GM12801 (cell line): Measurements from ENCODE around the gene PAM.

Source experiments
- CTCF ChIP-seq: IDR thresholded peaks from one replicate; pipeline ENCODE4 v1.5.1; 2011; ENCODE audit warnings: control low read depth; ENCODE audit not compliant: insufficient read length; ENCODE audit errors: extremely low read depth

Gene PAM

GRCh38 chr5:102762562-102763227 is 7.6 kb downstream of the PAM start:
- TF ChIP-seq CTCF: no peak

GRCh38 chr5:102763734-102764133 is 8.6 kb downstream of the PAM start:
- TF ChIP-seq CTCF: no peak

GRCh38 chr5:102764381-102765004 is 9.4 kb downstream of the PAM start:
- TF ChIP-seq CTCF: no peak

GRCh38 chr5:102765350-102765749 is 10.2 kb downstream of the PAM start:
- no peak for TF ChIP-seq CTCF

- TF ChIP-seq CTCF: no peak
Observed at GRCh38 chr5:102766295-102767090, 11.4 kb downstream of the PAM start.

- TF ChIP-seq CTCF: no peak
Observed at GRCh38 chr5:102767862-102768261, 12.8 kb downstream of the PAM start.

GRCh38 chr5:102770803-102771202 is 15.7 kb downstream of the PAM start:
- TF ChIP-seq CTCF: no peak
